Left ventricle myocardium inferior (tissue), 1 donor: Measurements from ENCODE around the gene DCN. TPM values are rescaled to one million over a fixed set of nuclear protein-coding genes. Genes with fewer than 3 reads are reported as not detected.

Experiments used
- DNase-seq: peaks from one replicate; pipeline ENCODE4 v3.0.0-alpha.2; 2020
- H3K27ac ChIP-seq: fragments of 200-600 bp; replicated peaks from 2 replicates; pipeline ENCODE4 v1.8.0; 2021
- H3K27me3 ChIP-seq: fragments of 200-600 bp; 2 replicates; pipeline ENCODE4 v1.8.0; 2021; ENCODE audit warnings: low read depth
- H3K36me3 ChIP-seq: fragments of 200-600 bp; 2 replicates; pipeline ENCODE4 v1.8.0; 2021
- H3K4me1 ChIP-seq: fragments of 200-600 bp; 2 replicates; pipeline ENCODE4 v1.8.0; 2021
- H3K4me3 ChIP-seq: fragments of 200-600 bp; 2 replicates; pipeline ENCODE4 v1.8.0; 2021; ENCODE audit warnings: mild to moderate bottlenecking, moderate library complexity
- H3K9me3 ChIP-seq: fragments of 200-600 bp; replicated peaks from 2 replicates; pipeline ENCODE4 v1.8.0; 2021
- intact Hi-C: fragments of 100-400 bp; cut with micrococcal nuclease; formaldehyde crosslinking; loops from one replicate; pipeline ENCODE4 v1.11.0; 2022
- total RNA-seq: library from RNA; stranded (reverse); fragmentation: NEBNext Ultra II Directional; extraction: Animal tissue kit (Norgen Biotek cat#: 25700); gene quantifications from one replicate; pipeline ENCODE4 v1.2.1, GENCODE V29; 2021
- TF ChIP-seq, protein P1 (sequence below): fragments of 200-600 bp; IDR thresholded peaks from 2 replicates; pipeline ENCODE4 v1.8.0; 2021; ENCODE audit warnings: antibody characterized with exemption, mild to moderate bottlenecking, borderline replicate concordance
- donor health status: DM: no; HTN: yes; CAD: no; lungs with severe emphysema.

DCN gene
- total RNA-seq, 1 donor from 2014 or later = 716 TPM

DNA sequence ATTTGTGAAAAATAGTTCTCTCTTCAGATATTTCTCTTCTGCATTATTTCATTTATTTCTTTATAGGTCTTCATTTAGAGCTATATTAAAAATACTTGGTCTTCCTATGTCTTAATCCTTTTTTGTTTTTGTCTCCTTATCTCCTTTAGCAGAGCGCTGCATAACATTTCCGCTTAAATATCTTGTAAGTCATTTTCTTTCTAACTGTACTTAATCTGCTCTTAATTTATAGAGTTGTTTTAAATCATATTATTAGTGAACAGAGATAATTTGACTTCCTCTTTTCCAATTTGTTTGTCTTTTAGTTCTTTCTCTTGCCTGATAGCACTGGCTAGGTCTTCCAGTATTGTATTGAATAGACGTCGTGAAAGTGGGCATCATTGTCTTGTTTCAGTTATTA is 89.3 kb downstream of the DCN start:
- no peaks in the 10 kb centered on the region for H3K27me3 ChIP-seq
- H3K36me3 ChIP-seq = no peaks in the 10 kb centered on the region
- no peaks in the 10 kb centered on the region for H3K4me1 ChIP-seq
- no peak overlapping the region for H3K4me3 ChIP-seq
- intact Hi-C loops = no loop called here
- H3K27ac ChIP-seq = no peak overlapping the region
- TF ChIP-seq, protein P1, sequence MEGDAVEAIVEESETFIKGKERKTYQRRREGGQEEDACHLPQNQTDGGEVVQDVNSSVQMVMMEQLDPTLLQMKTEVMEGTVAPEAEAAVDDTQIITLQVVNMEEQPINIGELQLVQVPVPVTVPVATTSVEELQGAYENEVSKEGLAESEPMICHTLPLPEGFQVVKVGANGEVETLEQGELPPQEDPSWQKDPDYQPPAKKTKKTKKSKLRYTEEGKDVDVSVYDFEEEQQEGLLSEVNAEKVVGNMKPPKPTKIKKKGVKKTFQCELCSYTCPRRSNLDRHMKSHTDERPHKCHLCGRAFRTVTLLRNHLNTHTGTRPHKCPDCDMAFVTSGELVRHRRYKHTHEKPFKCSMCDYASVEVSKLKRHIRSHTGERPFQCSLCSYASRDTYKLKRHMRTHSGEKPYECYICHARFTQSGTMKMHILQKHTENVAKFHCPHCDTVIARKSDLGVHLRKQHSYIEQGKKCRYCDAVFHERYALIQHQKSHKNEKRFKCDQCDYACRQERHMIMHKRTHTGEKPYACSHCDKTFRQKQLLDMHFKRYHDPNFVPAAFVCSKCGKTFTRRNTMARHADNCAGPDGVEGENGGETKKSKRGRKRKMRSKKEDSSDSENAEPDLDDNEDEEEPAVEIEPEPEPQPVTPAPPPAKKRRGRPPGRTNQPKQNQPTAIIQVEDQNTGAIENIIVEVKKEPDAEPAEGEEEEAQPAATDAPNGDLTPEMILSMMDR = no peak
- no peak for DNase-seq
- peaks cover 44% of the 10 kb centered on the region for H3K9me3 ChIP-seq

DNA sequence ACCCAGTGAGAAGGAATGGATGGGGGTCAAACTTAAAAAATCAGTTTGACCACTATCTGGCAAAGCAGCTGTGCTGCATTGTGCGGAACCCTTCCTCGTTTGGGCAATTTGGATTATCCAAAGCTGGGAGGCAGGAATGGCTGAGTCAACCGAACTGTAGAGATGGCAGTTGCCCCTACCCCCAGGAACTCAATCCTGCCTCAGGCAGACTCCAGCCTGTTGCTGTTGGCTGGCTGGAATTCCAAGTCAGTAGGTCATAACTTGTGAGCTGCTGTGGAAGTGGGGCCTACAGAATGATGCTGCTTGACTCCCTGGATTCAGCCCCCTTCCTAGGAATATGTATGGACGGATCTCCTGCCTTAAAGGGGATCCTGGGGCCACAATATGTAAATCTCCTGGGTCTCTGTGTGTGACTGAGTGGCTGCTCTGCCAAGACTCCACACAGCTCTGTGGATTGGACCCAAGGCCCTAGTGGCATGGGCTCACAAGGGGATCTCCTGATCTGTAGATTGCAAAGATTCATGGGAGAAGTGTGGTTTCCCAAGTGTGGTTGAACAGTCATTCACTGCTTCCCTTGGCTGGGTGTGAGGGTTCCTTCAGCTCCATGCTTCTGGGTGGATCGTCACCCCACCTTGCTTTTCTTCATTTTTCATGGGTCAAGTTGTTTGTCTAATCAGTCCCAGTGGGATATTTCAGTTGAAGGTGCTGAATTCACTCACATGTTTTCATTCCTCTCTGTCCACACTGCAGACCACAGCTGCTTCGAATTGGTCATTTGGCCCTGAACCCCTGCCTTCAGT is 90.5 kb downstream of the DCN start:
- Histone ChIP-seq H3K4me3 (no peak overlapping the region), H3K36me3 (no peaks in the 10 kb centered on the region), H3K27ac (no peak overlapping the region), H3K27me3 (no peaks in the 10 kb centered on the region), H3K9me3 (peaks cover 55% of the 10 kb centered on the region), H3K4me1 (no peaks in the 10 kb centered on the region)
- TF ChIP-seq, protein P1 = no peak
- no peak for DNase-seq
- intact Hi-C loops = no loop called here

Other genes with a start within 250 kb of the DCN start
- not detected for gene CCER1, start 227.6 kb downstream of the DCN start, total RNA-seq
- gene EPYC, start 177.8 kb downstream of the DCN start, total RNA-seq = not detected
- gene KERA, start 124.8 kb downstream of the DCN start, total RNA-seq = not detected
- 115 TPM for gene LUM, start 71.3 kb downstream of the DCN start, total RNA-seq